GM12891 (cell line): ENCODE measurements around the gene TCHP.

Source experiments
- PAX5 ChIP-seq: IDR thresholded peaks from 2 replicates; pipeline ENCODE4 v1.6.1; 2011; ENCODE audit warnings: low read length, moderate library complexity, mild to moderate bottlenecking; ENCODE audit not compliant: insufficient read depth, severe bottlenecking
- POLR2A ChIP-seq: IDR thresholded peaks from 2 replicates; pipeline ENCODE4 v1.6.1; 2011; ENCODE audit warnings: low read depth, low read length, control low read depth
- POLR2AphosphoS5 ChIP-seq: IDR thresholded peaks from 2 replicates; pipeline ENCODE4 v1.6.1; 2011; ENCODE audit warnings: low read depth, low read length, control low read depth
- POU2F2 ChIP-seq: IDR thresholded peaks from 2 replicates; pipeline ENCODE4 v1.6.1; 2011; ENCODE audit warnings: low read depth, mild to moderate bottlenecking, control low read depth, low read length, moderate library complexity
- SPI1 ChIP-seq: IDR thresholded peaks from 2 replicates; pipeline ENCODE4 v1.6.1; 2011; ENCODE audit warnings: low read depth, low read length, control low read depth
- TAF1 ChIP-seq: IDR thresholded peaks from 2 replicates; pipeline ENCODE4 v1.6.1; 2011; ENCODE audit warnings: low read depth, low read length, control low read depth

DNA sequence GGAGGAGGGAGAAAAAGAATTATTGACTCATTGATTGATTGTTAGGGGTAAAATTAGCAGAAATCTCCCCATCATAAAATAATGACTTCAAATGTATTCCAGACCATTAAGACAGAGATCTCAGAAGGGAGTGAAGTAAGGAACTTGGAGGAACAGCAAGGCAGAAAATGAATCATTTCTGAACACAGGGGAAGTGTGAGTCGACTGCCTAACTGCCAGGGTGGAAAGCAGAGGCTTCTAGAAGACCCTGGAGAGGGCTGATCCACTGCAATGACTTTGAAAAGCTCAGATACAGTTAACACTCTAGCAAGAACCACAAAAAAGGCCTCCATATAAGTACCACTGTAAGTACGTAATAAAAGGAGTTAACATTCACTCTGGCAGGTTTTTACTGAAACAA, 29.4 kb upstream of the TCHP start:
- TF ChIP-seq POLR2A, result no peak
- no peak for TF ChIP-seq POLR2AphosphoS5
- TF ChIP-seq TAF1, result no peak
- no peak for TF ChIP-seq POU2F2
- TF ChIP-seq SPI1, result no peak
- TF ChIP-seq PAX5, result no peak
